GM12878 (cell line): ENCODE results near the gene RNF167. TPM values are rescaled to one million over a fixed set of nuclear protein-coding genes. Genes with fewer than 3 reads are reported as not detected.

Source experiments
- ATAC-seq: fragments of 200-7000 bp; cut with Tn5 transposase; 3 replicates; pipeline ENCODE4 v1.9.1; 2020; ENCODE audit warnings: mild to moderate bottlenecking, moderate library complexity
- BruUV-seq: library from RNA; stranded (reverse); fragments of 400-500 nt; replicated peaks from 2 replicates; lab custom pipeline; 2021; lab: Mats Ljungman, UMichigan
- CTCF ChIA-PET: fragments of 300-600 bp; sonication (Branson Sonifier 250); formaldehyde crosslinking; extraction: SDS; loops from one replicate; lab custom pipeline; 2021; ENCODE audit warnings: inconsistent platforms; lab: Yijun Ruan, JAX
- POLR2A ChIA-PET: fragments of 350-600 bp; formaldehyde crosslinking; extraction: SDS; loops from one replicate; lab custom pipeline; 2021; ENCODE audit warnings: inconsistent platforms; lab: Charles Lee
- RAD21 ChIA-PET: fragments of 300-600 bp; sonication (Branson Sonifier 250); formaldehyde crosslinking; loops from one replicate; lab custom pipeline; 2023; ENCODE audit warnings: antibody characterized with exemption; ENCODE audit not compliant: unreplicated experiment; lab: Charles Lee
- SMC1A ChIA-PET: fragments of 300-600 bp; sonication (Branson Sonifier 250); formaldehyde crosslinking; loops from one replicate; lab custom pipeline; 2023; ENCODE audit not compliant: unreplicated experiment, uncharacterized antibody; lab: Charles Lee
- DNase-seq: peaks from one replicate; pipeline ENCODE4 v3.0.0-alpha.2; 2011; ENCODE audit warnings: low read depth, low spot score
- FAIRE-seq: peaks from 3 replicates; lab custom pipeline; 2011; peaks lifted over from hg19 to GRCh38; lab: Jason Lieb, UNC
- H2AFZ ChIP-seq: 2 replicates; pipeline ENCODE4 v1.6.0; 2011; ENCODE audit warnings: low read depth, low read length, control low read depth; ENCODE audit not compliant: control insufficient read depth
- H3K27ac ChIP-seq: 2 replicates; pipeline ENCODE4 v1.5.1; 2011; ENCODE audit warnings: control low read depth; ENCODE audit not compliant: control insufficient read depth, insufficient read depth
- H3K27me3 ChIP-seq, 2 experiments: replicated peaks in 1 of 2; 2 replicates each; pipeline versions ENCODE4 v1.6.0 to v1.6.1; 2011; ENCODE audit warnings: low read length in 1 of 2; ENCODE audit not compliant: control insufficient read depth in 2 of 2, insufficient read depth in 2 of 2
- H3K36me3 ChIP-seq, 2 experiments: 2 replicates each; pipeline ENCODE4 v1.5.1; 2011; ENCODE audit warnings: low read length in 1 of 2; ENCODE audit not compliant: control insufficient read depth in 2 of 2, insufficient read depth in 2 of 2
- H3K4me1 ChIP-seq: 2 replicates; pipeline ENCODE4 v1.6.1; 2011; ENCODE audit warnings: mild to moderate bottlenecking, low read length, moderate library complexity, mixed read lengths; ENCODE audit not compliant: control insufficient read depth, insufficient read depth
- H3K4me2 ChIP-seq: 2 replicates; pipeline ENCODE4 v1.6.0; 2011; ENCODE audit warnings: control low read depth; ENCODE audit not compliant: control insufficient read depth, insufficient read depth
- H3K4me3 ChIP-seq: fragments of 200-600 bp; sonication (generic); 2 replicates; pipeline ENCODE4 v1.5.1; 2016
- H3K79me2 ChIP-seq: 2 replicates; pipeline ENCODE4 v1.6.0; 2011; ENCODE audit warnings: low read length; ENCODE audit not compliant: control insufficient read depth, insufficient read depth
- H3K9ac ChIP-seq: 2 replicates; pipeline ENCODE4 v1.8.0; 2011; ENCODE audit warnings: low read length, control low read depth, mixed read lengths; ENCODE audit not compliant: control insufficient read depth, insufficient read depth
- H3K9me3 ChIP-seq: replicated peaks from 3 replicates; pipeline ENCODE4 v1.5.1; 2011; ENCODE audit warnings: mild to moderate bottlenecking, low read length; ENCODE audit not compliant: control insufficient read depth, insufficient read depth
- H4K20me1 ChIP-seq: 2 replicates; pipeline ENCODE4 v1.6.0; 2011; ENCODE audit not compliant: control insufficient read depth, insufficient read depth
- BCL11A ChIP-seq: IDR thresholded peaks from 2 replicates; pipeline ENCODE4 v1.6.1; 2011; ENCODE audit warnings: low read depth, low read length
- BCL3 ChIP-seq: IDR thresholded peaks from 2 replicates; pipeline ENCODE4 v1.6.1; 2011; ENCODE audit warnings: borderline replicate concordance, low read depth, mild to moderate bottlenecking, moderate library complexity, low read length; ENCODE audit not compliant: insufficient read depth, poor library complexity, severe bottlenecking
- BHLHE40 ChIP-seq, 2 experiments: fragments of 450-650 bp in 1 of 2; IDR thresholded peaks; 2 replicates each; pipeline ENCODE4 v1.6.1; 2011 to 2017; ENCODE audit warnings: low read depth in 2 of 2, borderline replicate concordance in 1 of 2, improper control_type of control experiment in 1 of 2, low read length in 1 of 2, mild to moderate bottlenecking in 1 of 2
- FOXK2 ChIP-seq: fragments of 450-650 bp; IDR thresholded peaks from 2 replicates; pipeline ENCODE4 v1.6.1; 2017; ENCODE audit warnings: mild to moderate bottlenecking, moderate library complexity
- GABPA ChIP-seq: IDR thresholded peaks from 2 replicates; pipeline ENCODE4 v1.6.1; 2014; ENCODE audit warnings: antibody characterized with exemption, low read depth, mild to moderate bottlenecking, inconsistent platforms
- MYC ChIP-seq: IDR thresholded peaks from 2 replicates; pipeline ENCODE4 v1.6.1; 2011; ENCODE audit warnings: mild to moderate bottlenecking, low read length, moderate library complexity, inconsistent platforms; ENCODE audit not compliant: insufficient read depth, insufficient replicate concordance, insufficient read length, severe bottlenecking
- NFXL1 ChIP-seq: fragments of 450-650 bp; IDR thresholded peaks from 2 replicates; pipeline ENCODE4 v1.6.1; 2017; ENCODE audit warnings: antibody characterized with exemption, mild to moderate bottlenecking, borderline replicate concordance
- NR2C2 ChIP-seq: IDR thresholded peaks from 2 replicates; pipeline ENCODE4 v1.6.1; 2011; ENCODE audit warnings: borderline replicate concordance, low read depth; ENCODE audit not compliant: control insufficient read depth, insufficient read length
- POU2F2 ChIP-seq: IDR thresholded peaks from 3 replicates; pipeline ENCODE4 v1.6.1; 2011; ENCODE audit warnings: low read depth, mild to moderate bottlenecking, low read length, borderline replicate concordance
- SMC3 ChIP-seq: IDR thresholded peaks from 2 replicates; pipeline ENCODE4 v1.6.1; 2011; ENCODE audit warnings: low read length, improper control_type of control experiment, borderline replicate concordance
- SREBF1 ChIP-seq: IDR thresholded peaks from 2 replicates; pipeline ENCODE4 v1.6.1; 2012; ENCODE audit warnings: mild to moderate bottlenecking, low read length
- TCF12 ChIP-seq: IDR thresholded peaks from 2 replicates; pipeline ENCODE4 v1.6.1; 2011; ENCODE audit warnings: low read depth, mild to moderate bottlenecking, low read length
- TCF3 ChIP-seq: IDR thresholded peaks from 2 replicates; pipeline ENCODE4 v1.6.1; 2012; ENCODE audit warnings: low read depth, mild to moderate bottlenecking, low read length, borderline replicate concordance; ENCODE audit not compliant: insufficient read depth
- TCF7 ChIP-seq: IDR thresholded peaks from 2 replicates; pipeline ENCODE4 v1.6.1; 2014; ENCODE audit warnings: antibody characterized with exemption, borderline replicate concordance
- YY1 ChIP-seq: IDR thresholded peaks from 2 replicates; pipeline ENCODE4 v1.6.1; 2011; ENCODE audit warnings: low read depth, mild to moderate bottlenecking, low read length
- ZBTB33 ChIP-seq: fragments of 450-650 bp; IDR thresholded peaks from 2 replicates; pipeline ENCODE4 v1.6.1; 2017; ENCODE audit warnings: mild to moderate bottlenecking
- ZNF217 ChIP-seq: fragments of 450-650 bp; IDR thresholded peaks from 2 replicates; pipeline ENCODE4 v1.6.1; 2017; ENCODE audit warnings: antibody characterized with exemption, mild to moderate bottlenecking
- ZNF24 ChIP-seq: fragments of 450-650 bp; IDR thresholded peaks from 2 replicates; pipeline ENCODE4 v1.6.1; 2017; ENCODE audit warnings: antibody characterized with exemption, mild to moderate bottlenecking
- WGBS: methylation state at CpG from one replicate; pipeline ENCODE4 v1.1.6; 2016; ENCODE audit warnings: low lambda C conversion rate; ENCODE audit not compliant: insufficient replicate concordance, insufficient coverage; ENCODE audit errors: missing lambda C conversion rate; 5-methylcytosine and 5-hydroxymethylcytosine counted together
- in situ Hi-C: fragments of 300-500 bp; cut with MboI; formaldehyde crosslinking; loops from 9 replicates; pipeline ENCODE4 v1.14.3; 2018; ENCODE audit warnings: mixed read lengths
- intact Hi-C: fragments of 100-400 bp; cut with micrococcal nuclease; formaldehyde crosslinking; loops from one replicate; pipeline ENCODE4 v1.14.2; 2022; ENCODE audit not compliant: unreplicated experiment
- polyA plus RNA-seq, 11 experiments: library from polyadenylated mRNA; depleted of rRNA in 4 of 11; unstranded in 6 of 11; stranded (reverse) in 5 of 11; fragments of >200 nt; fragmentation: Nextera tagmentation in 4 of 11; fragmentation: Illumina TruSeq in 1 of 11; extraction: Ambion mirVana in 4 of 11; extraction: Trizol in 1 of 11; gene quantifications; 1 replicate in 1 of 11; 2 replicates in 10 of 11; pipeline versions ENCODE4 v1.2.1 to v1.2.3, GENCODE V29; 2011 to 2016; ENCODE audit warnings: inconsistent platforms in 2 of 11, missing spikeins in 2 of 11, low read depth in 1 of 11
- total RNA-seq, 4 experiments: library from RNA; depleted of rRNA in 3 of 4; stranded (reverse); fragments of >200 nt in 3 of 4; fragmentation: Illumina TruSeq in 1 of 4; extraction: Trizol in 1 of 4; gene quantifications; 2 replicates each; pipeline versions ENCODE4 v1.2.1 to v1.2.3, GENCODE V29; 2013 to 2021

Gene RNF167
- total and polyA plus RNA-seq, 10 of the 15 experiments (the other 5 are each of a cell fraction or from before 2014, with no cell fraction given): 33.6 to 147 (median 57.6) TPM

- intact Hi-C loops (loop anchor here (1.0 kb wide), 1 partner anchor 82 kb away; no protein-coding TSS in a partner anchor), in situ Hi-C loops (loop anchor here (5.0 kb wide), 1 partner anchor 87 kb away; no protein-coding TSS in a partner anchor)
- Histone ChIP-seq H2AFZ (no peak overlapping the region; the same call in 1 of the 2 replicates), H3K9me3 (no peaks in the 10 kb centered on the region), H3K27ac (0 out of 2 replicates have a peak overlapping the region, but pooled peaks have one; percentile 3), H3K4me2 (no peak overlapping the region), H3K9ac (no peak overlapping the region), H3K27me3 (no peaks in the 10 kb centered on the region), H3K4me3 (no peak overlapping the region), H4K20me1 (no peaks in the 10 kb centered on the region), H3K4me1 (peaks cover 12% of the 10 kb centered on the region), H3K79me2 (no peaks in the 10 kb centered on the region), H3K36me3 (peaks cover 12 to 16% of the 10 kb centered on the region in 2 experiments; a peak in 3 of 4 replicates)
- DNase-seq (no peak), ATAC-seq (peak; percentile 92), FAIRE-seq (peak; percentile 62)
- POLR2A ChIA-PET: interaction anchor here (0.5 to 2.4 kb wide), 3 partner anchors 13 to 81 kb away, joined by 3 to 8 read pairs (median 4); partner anchors contain the start of gene SPAG7
- CTCF ChIA-PET: interaction anchor here (0.7 to 4.5 kb wide), 17 partner anchors 9 to 130 kb away, joined by 3 to 55 read pairs (median 4); partner anchors contain the start of genes CHRNE and SLC52A1
- BruUV-seq: no TSS peak
- RAD21 ChIA-PET: interaction anchor here (1.0 to 2.1 kb wide), 2 partner anchors 72 to 81 kb away, joined by 3 to 15 read pairs; no protein-coding TSS in a partner anchor
- 26% methylated on average over 6 of the region's 6 CpGs for WGBS
- SMC1A ChIA-PET: interaction anchor here (0.9 to 3.6 kb wide), 6 partner anchors 12 to 81 kb away, joined by 3 to 29 read pairs (median 5); partner anchors contain the start of gene SPAG7
- TF ChIP-seq FOXK2: no peak
- TF ChIP-seq BCL11A: no peak
- 0 out of 3 replicates have a peak, but pooled peaks have one; percentile 8 for TF ChIP-seq POU2F2
- no peak for TF ChIP-seq TCF3
- no peak for TF ChIP-seq BCL3
- no peak for TF ChIP-seq TCF7
- no peak for TF ChIP-seq NFXL1
- TF ChIP-seq NR2C2: no peak
- no peak for TF ChIP-seq ZNF24
- no peak for TF ChIP-seq GABPA
- TF ChIP-seq SMC3: peak; percentile 88
- no peak for TF ChIP-seq ZBTB33
- no peak for TF ChIP-seq ZNF217
- TF ChIP-seq MYC: no peak
- TF ChIP-seq SREBF1: no peak
- peak; percentile 63; the same call in 1 of the 2 replicates for TF ChIP-seq YY1
- no peak for TF ChIP-seq BHLHE40 (IDR thresholded peaks at IDR 0.05; ENCODE audit: borderline replicate concordance in 1 of 2, low read depth in 2 of 2, low read length in 1 of 2)
- no peak for TF ChIP-seq TCF12
Observed at GRCh38 chr17:4980644-4981216, 40.7 kb downstream of the RNF167 start.
